GM12864 (cell line): ENCODE measurements around the gene CCND3.

ENCODE experiments used
- DNase-seq: peaks from one replicate; pipeline ENCODE4 v3.0.0-alpha.2; 2011; ENCODE audit warnings: low read depth
- H3K4me3 ChIP-seq: 2 replicates; pipeline ENCODE4 v1.5.1; 2011; ENCODE audit warnings: mild to moderate bottlenecking, low read depth, low read length, control low read depth
- TF ChIP-seq, protein P1 (sequence below): IDR thresholded peaks from 2 replicates; pipeline ENCODE4 v1.5.1; 2011; ENCODE audit warnings: low read depth, mild to moderate bottlenecking, moderate library complexity, low read length, control low read depth, inconsistent platforms; ENCODE audit errors: missing control alignments

The CCND3 gene

GRCh38 chr6:41972826-41973225, 31.2 kb upstream of the CCND3 start:
- no peak for DNase-seq
- no peak overlapping the region for H3K4me3 ChIP-seq
- TF ChIP-seq, protein P1, sequence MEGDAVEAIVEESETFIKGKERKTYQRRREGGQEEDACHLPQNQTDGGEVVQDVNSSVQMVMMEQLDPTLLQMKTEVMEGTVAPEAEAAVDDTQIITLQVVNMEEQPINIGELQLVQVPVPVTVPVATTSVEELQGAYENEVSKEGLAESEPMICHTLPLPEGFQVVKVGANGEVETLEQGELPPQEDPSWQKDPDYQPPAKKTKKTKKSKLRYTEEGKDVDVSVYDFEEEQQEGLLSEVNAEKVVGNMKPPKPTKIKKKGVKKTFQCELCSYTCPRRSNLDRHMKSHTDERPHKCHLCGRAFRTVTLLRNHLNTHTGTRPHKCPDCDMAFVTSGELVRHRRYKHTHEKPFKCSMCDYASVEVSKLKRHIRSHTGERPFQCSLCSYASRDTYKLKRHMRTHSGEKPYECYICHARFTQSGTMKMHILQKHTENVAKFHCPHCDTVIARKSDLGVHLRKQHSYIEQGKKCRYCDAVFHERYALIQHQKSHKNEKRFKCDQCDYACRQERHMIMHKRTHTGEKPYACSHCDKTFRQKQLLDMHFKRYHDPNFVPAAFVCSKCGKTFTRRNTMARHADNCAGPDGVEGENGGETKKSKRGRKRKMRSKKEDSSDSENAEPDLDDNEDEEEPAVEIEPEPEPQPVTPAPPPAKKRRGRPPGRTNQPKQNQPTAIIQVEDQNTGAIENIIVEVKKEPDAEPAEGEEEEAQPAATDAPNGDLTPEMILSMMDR, result no peak

GRCh38 chr6:41970436-41970846, 28.8 kb upstream of the CCND3 start:
- TF ChIP-seq, protein P1, result no peak
- H3K4me3 ChIP-seq, result no peak overlapping the region
- no peak for DNase-seq

- DNase-seq, result no peak
- TF ChIP-seq, protein P1, result no peak
- H3K4me3 ChIP-seq, result no peak overlapping the region
These were observed 26.0 kb upstream of the CCND3 start for GRCh38 chr6:41967312-41968287.

DNA sequence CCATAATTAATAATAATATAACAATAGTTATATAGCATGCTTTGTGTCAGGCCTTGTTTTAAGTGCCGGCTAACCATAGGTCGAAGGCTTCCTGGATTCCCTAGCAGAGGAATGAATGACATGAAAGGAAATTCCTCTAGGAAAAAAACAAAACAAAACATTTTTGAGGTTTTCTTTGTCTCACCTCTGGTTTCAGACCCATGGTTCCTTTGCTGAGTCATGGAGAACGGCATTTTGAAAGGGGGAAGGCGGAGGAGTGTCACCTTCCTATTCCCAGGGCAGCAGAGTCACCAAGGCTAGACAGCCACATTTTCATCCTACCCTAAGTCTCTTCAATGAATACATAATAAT, 25.3 kb upstream of the CCND3 start:
- no peak for DNase-seq
- H3K4me3 ChIP-seq, result no peak overlapping the region
- TF ChIP-seq, protein P1, result no peak

GRCh38 chr6:41966214-41966920, 24.8 kb upstream of the CCND3 start:
- H3K4me3 ChIP-seq, result no peak overlapping the region
- no peak for DNase-seq
- TF ChIP-seq, protein P1, result no peak

DNA sequence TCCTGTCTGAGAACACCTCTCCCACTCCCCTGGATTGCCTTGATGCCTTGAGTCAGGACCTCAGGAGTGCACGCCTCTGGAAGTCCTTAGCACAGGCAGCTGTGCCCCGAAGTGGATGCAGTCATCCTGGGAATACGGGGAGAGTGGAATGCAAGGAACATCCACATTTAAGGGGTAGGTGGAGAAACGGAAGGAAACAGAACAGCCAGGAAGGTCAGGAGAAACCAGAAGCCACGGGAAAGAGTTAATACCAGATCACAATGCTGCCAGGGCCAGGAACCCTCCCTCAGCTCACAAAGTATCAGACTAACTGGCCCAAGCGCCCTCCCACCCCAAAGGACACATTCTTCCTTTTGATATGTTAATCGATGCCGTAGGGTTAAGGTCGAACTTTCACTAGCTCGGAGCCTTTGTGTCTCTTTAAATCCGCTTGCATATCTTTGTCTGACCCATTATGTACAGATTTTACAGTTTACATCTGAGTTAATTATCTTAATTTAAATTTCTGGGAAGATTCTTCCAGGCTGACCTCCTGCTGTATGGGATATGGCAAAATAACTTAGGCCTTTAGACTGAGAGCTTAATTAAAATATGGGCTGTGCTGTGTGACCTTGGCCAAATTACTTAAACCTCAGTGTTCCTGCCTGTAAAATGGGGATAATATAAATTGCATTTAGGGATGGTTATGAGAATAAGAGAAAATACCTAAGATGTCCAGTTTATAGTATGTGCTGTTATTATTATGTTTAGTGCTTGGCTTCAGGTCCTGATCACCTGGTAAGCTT, 24.0 kb upstream of the CCND3 start:
- TF ChIP-seq, protein P1, result no peak
- no peak overlapping the region for H3K4me3 ChIP-seq
- DNase-seq, result no peak
